HG03378 (cell line): ENCODE measurements around the gene UST.
"Not testable (repeated sequence)": the region's sequence is repeated elsewhere in the genome, so short reads cannot be mapped to it uniquely, and the experiment has no call there.

Experiments used
- ATAC-seq: cut with Tn5 transposase; IDR thresholded peaks from one replicate; pipeline ENCODE4 v1.9.1; 2021; ENCODE audit warnings: mild to moderate bottlenecking, moderate library complexity; ENCODE audit not compliant: unreplicated experiment

UST gene

DNA sequence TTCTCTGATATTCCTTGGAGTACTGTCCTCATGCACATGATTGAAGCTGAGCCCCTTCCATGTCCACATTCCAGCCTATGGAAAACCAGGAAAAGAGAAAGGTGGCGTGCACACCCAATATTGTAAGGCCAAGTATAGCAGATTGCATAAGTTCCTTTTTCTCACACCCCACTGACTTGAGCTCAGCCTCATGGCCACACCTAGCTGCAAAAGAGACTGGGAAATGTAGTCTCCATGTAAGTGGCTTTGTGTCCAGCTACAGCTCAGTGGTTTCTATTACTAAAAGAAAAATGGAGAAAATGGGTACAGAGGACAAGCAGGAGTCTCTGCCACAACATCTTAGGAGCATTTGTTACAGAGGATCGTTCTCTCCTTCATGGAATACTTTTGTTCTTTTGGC, 10.8 kb upstream of the UST start:
- no peak for ATAC-seq

DNA sequence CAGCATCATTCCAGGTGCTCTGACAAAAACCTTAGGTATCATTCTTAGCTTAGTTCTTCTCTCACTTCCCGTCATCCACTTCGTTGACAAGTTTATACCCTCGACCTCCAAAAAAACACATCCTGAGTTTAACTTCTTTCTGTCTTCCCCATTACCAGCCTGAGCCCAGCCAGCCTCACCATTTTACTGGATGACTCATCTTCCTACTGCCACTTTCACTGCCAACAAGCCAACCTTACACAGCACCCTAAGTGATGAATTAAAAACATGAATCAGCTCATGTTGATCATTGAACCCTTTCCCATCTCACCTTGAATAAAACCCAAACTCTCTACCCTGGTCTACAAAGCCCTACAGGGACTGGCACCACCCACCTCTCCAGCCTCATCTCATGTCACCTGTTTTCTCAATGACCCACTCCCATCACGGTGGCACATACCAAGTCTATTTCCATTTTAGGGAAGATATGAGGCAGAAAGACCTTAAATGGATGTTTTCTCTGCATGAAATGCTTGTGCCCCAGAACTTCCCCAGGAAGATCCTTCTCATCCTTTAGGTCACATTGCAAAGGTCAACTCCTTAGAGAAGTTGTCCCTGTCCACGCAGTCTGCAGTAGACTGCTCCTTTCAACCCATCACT, 9.9 kb upstream of the UST start:
- ATAC-seq: no peak

DNA sequence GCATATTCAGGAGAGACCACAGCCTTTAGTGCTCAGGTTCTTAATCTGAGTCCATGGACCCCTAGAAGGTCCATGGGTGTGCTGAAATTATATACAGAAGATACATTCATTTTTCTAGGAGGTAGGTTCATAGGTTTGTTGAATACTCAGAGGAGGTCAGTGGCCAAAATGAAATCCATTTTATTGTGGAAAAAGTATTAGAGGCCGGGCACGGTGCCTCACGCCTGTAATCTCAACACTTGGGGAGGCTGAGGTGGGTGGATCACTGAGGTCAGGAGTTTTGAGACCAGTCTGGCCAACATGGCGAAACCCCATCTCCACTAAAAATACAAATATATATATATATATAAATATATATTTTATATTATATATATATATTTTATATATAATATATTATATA, 9.0 kb upstream of the UST start:
- ATAC-seq: no peak

DNA sequence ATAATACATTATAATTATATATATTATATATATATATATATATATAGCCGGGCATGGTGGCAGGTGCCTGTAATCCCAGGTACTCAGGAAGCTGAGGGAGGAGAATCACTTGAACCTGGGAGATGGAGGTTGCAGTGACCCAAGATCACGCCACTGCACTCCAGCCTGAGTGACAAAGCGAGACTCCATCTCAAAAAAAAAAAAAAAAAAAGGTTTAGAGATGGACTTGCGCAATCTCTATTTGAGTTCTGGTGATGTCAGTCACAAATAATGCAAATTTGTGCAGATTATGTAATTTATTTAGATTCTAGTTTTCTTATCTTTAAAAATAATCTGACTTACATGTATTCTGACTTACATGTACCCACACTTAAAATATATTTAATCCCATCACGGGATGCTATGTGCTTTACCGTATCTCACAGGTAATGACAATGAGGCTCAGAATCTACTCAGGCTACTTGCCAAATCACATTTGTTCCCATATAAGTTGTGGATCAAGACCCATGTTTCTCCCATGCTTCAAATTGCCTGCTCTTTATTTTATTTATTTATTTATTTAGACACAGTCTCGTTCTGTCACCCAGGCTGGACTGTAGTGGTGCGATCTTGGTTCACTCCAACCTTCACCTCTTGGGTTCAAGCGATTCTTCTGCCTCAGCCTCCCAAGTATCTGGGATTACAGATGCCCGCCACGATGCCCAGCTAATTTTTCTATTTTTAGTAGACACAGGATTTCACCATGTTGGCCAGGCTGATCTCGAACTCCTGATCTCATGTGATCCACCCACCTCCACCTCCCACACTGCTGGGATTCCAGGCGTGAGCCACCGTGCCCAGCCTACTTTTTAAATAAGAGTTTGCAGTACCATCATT, 7.6 kb upstream of the UST start:
- no peak for ATAC-seq

DNA sequence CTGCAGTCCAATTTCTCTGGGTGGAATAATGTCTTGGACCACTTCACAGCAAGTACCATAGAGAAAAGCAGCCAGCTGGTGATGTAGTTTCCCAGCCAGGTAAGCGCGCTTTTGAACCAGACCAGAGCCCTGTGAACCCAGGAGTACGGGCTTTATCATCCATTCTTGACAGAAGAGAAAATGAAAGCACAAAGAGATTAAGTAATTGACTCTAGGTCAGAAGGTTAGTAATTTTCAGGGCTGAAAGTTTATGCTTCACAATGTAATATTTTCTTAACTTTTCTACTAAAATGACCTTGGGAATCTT, 7.1 kb upstream of the UST start:
- ATAC-seq: no peak

DNA sequence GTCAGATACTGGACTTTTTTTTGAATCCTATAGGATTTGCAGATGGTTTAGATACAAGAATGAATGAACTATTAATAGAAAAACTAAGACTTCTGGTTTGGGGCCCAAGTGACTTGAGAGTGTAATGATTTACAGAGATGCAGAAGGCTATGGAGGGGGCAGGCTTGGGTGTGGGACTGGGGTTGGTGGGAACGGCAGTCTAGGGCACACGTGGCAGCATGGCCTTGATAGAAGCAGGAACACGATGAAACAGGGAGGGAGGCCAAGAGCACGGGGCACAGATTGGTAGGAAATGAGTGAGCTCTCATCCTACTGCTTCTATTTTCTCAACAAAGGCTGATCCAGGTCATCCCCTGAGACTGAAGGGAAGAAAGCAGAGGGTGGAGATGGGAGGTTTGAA, 3.4 kb upstream of the UST start:
- ATAC-seq: no peak

DNA sequence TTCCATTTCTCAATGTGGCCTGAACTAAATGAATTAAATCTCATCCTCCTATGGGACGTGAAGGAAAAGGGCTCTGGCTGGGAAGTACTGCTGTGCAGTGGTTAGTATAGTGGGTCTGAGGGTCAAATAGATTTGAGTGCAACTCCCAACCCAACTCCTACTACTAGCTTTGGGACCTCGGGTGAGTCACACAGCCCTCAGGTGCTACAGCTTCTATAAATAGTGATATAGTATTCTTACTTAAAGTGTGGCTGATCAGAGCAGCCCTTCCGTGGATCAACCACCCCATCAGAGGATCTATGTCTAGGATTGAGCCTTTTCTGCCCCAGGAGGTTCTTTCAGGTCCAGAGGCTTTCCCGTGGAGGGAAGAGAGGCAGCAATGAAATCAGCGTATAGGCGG, 904 bp upstream of the UST start:
- ATAC-seq: no peak

DNA sequence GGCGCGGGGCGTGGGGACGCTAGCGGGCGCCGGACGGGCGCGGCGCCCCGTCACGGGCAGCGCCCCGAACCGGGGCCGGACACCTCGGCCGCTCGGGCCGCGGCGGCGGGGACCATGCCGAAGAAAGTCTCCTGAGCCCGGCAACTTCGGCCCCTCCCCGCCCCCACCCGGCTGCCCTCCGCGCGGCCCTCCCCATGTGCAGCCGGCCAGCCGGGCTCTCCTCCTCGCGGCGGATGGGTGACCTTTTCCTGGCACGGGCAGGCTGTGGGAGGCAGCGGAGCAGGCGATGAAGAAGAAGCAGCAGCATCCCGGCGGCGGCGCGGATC, 278 bp downstream of the UST start:
- ATAC-seq: peak; percentile 8

DNA sequence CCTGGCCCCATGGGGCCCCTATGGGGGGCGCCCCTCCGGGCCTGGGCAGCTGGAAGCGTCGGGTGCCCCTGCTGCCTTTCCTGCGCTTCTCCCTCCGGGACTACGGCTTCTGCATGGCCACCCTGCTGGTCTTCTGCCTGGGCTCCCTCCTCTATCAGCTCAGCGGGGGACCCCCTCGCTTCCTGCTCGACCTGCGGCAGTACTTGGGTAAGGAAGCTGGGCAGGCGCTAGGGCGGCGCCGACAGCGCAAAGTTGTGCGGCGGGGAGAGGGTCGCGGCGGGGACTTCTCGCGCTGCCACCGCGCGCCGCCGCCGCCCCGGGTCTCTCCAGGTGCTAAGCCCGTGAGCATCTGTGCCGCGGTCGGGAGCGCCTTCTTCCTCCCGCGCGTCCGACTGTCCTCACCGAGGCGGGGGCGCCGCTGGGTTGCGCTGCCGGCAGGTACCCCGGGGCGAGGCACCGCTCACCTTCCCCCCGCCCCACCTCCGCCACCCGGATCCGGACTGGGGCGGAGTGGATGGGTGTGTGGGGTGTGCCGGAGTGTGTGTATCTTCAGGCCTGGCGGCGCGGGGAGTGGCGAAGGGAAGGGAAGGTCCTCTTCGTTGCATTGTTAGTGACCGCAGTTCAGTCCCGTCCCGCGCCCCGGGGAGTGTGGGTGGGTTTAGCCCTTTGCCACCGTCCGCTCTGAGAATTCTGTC, 788 bp downstream of the UST start:
- peak; percentile 28 for ATAC-seq

DNA sequence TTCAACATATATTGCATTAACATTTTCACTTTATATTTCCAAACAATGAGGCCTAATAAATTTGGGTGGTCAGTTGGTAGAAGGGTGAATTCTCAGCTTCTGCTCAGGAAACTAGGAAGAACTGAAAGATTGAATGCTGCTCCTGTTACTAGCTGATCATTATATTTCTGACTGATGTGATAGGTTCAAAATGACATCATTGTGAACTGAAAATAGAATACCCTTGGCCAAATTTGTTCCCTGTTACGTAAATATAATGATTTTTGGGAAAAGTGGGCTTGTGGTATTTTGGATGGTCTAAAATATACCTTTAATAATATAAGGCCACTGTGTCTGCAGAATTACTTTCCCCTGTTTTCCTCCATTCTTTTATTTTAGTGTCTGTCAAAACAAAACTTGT, 2.8 kb downstream of the UST start:
- no peak for ATAC-seq

DNA sequence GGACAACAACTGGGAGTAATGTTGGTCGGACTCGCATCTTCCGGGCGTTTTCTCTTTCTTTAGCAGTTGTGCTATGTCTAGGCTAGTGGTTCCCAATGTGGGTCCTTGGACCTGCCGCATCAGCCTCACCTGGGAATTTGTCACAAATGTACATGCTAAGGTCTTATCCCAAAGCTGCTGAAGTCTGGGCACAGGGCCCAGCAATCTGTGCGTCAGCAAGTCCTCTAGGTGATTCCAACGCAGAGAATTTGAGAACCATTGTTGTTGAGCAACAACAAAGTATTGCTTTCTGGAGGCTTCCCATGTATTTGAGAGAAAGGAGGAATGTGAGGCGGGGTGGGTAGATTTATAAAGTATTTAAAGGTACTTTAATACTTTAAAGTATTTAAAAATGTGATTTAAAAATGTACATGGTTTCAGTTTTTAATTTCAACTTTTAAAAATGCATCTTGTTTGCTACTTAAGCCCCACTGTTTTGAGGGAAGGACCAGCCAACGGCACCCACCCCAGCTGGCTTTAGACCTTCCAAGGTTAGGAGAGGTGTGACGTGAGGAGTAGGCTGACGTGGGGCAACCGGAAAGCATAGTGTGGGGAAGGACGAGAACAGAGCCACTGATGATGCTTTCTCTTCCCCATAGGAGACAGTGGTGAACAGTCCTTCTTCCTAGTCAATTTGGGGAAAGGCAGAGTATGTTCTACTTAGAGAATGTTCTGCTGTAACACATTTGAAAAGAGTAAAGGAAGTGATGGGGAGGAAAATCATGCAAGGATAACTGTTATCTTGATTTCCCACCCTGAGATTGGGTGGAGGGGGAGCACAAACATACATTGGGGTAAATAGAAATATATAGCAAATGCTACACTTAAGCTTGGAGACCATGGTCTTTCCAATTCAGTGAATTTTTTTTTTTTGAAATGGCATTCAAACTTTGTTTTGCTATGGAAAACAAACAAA, 4.3 kb downstream of the UST start:
- no peak for ATAC-seq

DNA sequence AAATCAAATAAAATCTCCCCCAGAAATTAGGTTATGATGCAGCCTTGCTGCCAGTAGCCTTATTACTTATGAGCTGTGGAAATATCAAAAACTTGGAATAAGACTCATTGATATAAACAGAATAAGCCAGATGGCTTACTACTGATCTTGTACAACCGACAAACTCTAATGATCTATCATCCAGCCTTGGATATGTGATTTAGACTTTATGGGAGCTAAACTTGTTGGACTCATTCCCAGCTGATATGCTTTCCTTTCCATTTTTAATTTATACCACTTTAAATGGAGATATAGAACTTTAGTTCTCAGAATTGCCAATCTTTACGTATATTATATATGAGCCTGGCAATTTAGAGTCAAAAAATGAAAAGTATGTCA, 5.0 kb downstream of the UST start:
- ATAC-seq: no peak

DNA sequence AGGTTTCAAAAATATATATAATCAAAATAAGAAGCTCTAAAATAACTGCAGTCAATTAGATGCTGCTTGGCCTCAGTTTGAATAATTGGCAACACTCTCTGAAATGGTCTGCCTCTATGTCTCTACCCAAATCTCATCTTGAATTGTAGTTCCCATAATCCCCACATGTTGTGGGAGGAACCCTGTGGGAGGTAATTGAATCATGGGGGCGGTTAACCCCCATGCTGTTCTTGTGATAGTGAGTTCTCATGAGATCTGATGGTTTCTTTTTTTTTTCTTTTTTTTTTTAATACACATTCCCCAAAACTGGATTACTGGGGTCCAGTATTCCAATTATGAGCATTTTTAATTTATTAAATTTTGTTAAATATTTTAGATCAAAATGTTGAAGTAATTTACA, 8.5 kb downstream of the UST start:
- ATAC-seq: not testable (repeated sequence)

DNA sequence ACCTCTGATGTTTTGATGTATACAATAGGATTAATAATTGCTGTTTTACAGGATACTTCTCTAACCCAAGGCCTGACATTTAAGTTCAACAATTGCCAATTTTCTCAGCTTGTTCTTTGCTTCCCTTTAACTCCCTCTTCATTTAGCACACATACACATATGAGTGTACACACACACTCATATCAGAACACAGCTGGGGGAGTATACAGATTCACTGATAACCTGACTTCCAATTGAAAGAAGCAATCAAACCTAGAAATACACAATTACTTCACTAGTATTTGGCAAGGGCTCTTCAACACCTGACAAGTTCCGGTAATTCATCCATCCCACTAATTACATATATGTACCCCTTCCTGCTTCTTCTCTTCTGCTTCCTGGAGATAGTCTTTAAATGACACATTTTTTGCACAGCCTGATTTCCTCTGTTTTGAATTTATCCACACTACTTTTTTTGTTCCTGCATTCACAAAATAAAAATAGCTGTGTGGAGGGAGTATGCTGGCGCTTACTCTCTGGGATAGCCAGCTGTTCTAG, 11.2 kb downstream of the UST start:
- peak; percentile 18 for ATAC-seq

DNA sequence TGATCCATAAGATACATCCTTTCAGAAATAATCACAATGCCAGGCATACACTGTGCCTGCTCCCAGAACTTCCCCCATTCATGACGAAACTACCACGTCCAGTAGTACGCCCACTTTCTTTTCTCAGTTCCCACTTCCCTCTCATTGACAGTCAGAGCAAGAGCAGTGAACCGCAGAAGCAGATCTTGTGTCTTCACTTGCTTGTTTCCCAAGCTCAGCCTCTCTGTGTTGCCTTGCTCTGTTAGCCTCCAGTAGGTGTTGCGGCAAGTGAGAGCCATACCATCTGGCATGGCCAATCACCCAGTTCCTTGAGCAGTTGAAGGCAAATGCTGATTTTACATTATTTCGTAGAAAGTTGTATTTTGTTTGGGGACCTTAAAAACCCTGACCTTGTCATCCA, 11.7 kb downstream of the UST start:
- peak; percentile 77 for ATAC-seq

DNA sequence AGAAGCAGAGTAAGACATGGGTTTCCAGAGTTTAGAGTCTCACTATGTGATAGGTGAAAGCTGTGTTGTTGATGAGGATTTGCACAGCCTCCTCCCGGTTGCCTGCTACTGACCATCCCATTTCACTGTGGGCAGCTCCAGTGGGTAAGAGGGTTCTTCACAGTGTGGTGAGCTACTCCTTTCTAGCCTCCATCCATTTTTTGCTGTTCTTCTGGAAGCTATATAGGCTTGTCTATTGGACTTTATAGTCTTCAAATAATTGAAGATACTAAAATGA, 13.4 kb downstream of the UST start:
- no peak for ATAC-seq

DNA sequence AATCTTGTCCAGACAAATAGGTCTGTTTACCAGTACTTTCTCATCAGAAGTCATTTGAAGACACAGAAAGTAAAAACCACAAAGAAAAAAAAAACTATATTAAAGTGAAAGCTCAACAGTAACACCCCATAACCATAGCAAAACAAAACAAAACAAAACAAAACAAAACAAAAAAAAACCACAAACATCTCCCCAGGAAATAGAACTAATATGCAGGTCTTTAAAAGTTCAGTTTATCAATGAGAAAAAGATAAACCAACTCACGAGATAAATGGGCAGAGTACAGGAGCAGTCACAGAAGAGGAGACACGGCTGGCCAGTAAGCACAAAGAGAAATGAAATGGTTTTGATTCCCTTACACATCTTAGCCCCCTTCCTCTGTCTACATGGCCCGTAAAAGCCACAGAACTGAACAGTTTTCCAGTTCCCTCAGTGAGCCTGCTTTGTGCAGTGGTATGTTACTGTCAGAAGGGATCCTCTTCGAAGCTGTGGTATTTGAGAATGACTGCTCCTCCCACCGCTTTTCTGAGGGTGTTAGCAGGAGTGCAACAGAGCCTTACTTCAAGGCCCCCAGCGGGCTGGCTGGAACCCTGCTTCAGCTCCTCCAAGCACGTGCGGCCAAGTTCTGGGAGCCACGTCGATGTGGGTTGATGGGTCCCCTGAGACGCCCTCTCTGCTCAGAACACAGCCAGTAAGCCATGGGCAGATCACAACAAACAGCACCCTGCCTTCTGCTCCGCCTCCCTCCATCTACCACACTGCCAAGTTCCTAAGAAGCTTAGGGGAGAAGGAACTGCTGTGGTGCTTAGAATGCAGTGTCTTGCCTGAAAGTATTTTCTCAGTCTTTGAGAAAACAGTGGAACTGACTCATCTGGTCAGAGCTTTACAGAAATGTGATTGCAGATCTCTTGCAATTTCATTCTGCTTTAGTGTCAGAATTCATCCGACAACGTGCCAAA, 14.0 kb downstream of the UST start:
- peak; percentile 31 for ATAC-seq

DNA sequence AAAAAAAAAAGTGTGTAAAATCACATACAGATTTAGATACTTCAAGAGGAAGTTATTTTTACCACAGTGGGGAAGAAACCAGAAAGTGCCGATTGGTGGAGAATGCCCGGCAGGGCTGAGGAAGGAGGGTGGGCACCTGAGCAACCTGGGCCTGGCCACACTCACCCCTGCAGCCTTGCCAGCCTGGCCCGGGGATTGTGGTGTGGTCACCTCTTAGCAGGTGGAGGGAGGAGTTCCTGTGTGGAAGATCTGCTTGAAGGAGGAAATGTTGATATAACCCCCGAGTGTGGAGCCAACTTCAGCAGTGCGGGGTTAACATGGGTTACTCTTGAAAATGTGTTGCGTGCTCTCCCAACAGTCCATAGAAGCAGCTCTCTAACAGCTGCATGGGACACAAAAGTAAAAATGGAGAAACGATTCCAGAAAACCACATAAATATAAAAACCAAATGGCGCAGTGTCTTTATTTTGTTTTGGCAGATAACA, 14.7 kb downstream of the UST start:
- no peak for ATAC-seq

DNA sequence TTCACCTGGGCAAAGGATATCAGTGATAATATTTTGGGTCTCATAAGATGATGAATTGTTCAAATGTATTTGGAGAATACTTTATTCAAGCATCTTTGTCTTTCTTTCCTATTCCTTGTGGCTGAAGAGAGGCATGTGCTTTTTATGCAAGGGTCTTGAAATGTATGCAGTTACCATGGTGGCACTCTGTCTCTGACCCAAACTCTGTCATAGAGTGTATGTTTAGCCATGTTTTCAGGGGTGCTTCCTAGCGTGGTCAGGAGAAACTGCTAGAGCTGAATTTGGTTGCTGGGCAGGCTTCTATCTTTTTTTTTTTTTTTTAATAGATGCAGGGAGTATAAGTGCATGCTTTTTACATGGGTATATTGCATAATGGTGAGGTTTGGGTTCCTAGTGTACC, 15.4 kb downstream of the UST start:
- no peak for ATAC-seq
